ENCODE data around the gene CCDC148. TPM values are rescaled to one million over a fixed set of nuclear protein-coding genes. Genes with fewer than 3 reads are reported as not detected.

The CCDC148 gene
- total RNA-seq, 1 experiment from 2014 or later, result 2.1 TPM

DNA sequence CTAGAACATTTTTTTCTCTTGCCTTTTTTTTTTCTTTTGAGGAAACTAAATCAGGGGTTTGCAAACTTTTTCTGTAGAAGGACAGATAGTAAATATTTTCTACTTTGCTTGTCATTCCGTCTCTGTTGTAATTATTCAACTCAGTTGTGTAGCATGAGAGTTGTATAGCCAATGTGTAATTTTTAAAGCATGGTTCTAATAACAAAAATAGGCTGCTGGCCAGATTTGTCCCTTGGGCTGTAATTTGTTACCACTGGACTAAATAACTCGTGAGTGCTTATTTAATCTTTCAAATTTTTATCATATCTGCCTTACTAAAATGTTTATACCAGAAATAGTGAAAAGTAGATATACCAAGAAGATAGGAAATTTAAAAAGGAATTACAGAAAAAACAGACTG lies 43.0 kb downstream of the CCDC148 start:
- no peak overlapping the region for H3K4me3 Mint-ChIP-seq
- peaks cover 30% of the 10 kb centered on the region for H3K36me3 Mint-ChIP-seq
- ChIA-PET POLR2A (no interaction called here), CTCF (no interaction called here)
- peaks cover 18% of the 10 kb centered on the region for H3K4me1 Mint-ChIP-seq
- no peak overlapping the region for H3K27ac Mint-ChIP-seq
- H3K27me3 Mint-ChIP-seq (ENCODE audit: low read depth), result peaks cover 63% of the 10 kb centered on the region
- no peak for TF ChIP-seq FOXK1 (CRISPR knock-in tag; IDR thresholded peaks at IDR 0.05)
- no peak for DNase-seq (ENCODE audit: low spot score)
- peaks cover 45% of the 10 kb centered on the region for H3K9me3 Mint-ChIP-seq
- ATAC-seq, result no peak

DNA sequence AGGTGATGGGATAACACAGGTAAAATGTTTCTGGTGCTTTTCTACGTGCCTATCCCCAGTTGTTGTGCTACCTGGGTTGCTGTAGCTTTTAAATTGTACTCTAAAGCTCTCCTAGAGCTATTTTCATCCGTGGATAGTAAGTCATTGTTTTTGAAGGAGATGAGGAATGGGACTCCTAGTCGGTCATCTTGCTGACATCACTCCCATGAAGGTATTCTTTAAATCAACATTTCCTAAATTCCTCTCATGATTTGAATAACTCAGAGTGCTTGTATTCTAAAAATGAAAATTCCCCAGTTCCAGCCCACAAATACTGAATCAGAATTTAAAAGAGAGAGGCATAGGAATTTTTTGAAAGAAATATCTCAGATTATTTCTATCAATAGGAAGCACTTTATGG lies 44.3 kb downstream of the CCDC148 start:
- H3K27ac Mint-ChIP-seq, result no peak overlapping the region
- POLR2A ChIA-PET, result no interaction called here

More for the DNA sequence above, 44.3 kb downstream of the CCDC148 start:
- peaks cover 30% of the 10 kb centered on the region for H3K36me3 Mint-ChIP-seq
- no peak overlapping the region for H3K4me3 Mint-ChIP-seq
- ATAC-seq (peak; percentile 41; the same call in 1 of the 2 replicates), DNase-seq (ENCODE audit: low spot score) (no peak)
- TF ChIP-seq, protein P1, sequence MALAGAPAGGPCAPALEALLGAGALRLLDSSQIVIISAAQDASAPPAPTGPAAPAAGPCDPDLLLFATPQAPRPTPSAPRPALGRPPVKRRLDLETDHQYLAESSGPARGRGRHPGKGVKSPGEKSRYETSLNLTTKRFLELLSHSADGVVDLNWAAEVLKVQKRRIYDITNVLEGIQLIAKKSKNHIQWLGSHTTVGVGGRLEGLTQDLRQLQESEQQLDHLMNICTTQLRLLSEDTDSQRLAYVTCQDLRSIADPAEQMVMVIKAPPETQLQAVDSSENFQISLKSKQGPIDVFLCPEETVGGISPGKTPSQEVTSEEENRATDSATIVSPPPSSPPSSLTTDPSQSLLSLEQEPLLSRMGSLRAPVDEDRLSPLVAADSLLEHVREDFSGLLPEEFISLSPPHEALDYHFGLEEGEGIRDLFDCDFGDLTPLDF (CRISPR knock-in tag; IDR thresholded peaks at IDR 0.05), result no peak
- no peak for TF ChIP-seq SMAD3 (CRISPR knock-in tag; IDR thresholded peaks at IDR 0.05; ENCODE audit: borderline replicate concordance)
- TF ChIP-seq IRF2 (CRISPR knock-in tag; IDR thresholded peaks at IDR 0.05; ENCODE audit: borderline replicate concordance, low read depth), result no peak
- TF ChIP-seq, protein P2, sequence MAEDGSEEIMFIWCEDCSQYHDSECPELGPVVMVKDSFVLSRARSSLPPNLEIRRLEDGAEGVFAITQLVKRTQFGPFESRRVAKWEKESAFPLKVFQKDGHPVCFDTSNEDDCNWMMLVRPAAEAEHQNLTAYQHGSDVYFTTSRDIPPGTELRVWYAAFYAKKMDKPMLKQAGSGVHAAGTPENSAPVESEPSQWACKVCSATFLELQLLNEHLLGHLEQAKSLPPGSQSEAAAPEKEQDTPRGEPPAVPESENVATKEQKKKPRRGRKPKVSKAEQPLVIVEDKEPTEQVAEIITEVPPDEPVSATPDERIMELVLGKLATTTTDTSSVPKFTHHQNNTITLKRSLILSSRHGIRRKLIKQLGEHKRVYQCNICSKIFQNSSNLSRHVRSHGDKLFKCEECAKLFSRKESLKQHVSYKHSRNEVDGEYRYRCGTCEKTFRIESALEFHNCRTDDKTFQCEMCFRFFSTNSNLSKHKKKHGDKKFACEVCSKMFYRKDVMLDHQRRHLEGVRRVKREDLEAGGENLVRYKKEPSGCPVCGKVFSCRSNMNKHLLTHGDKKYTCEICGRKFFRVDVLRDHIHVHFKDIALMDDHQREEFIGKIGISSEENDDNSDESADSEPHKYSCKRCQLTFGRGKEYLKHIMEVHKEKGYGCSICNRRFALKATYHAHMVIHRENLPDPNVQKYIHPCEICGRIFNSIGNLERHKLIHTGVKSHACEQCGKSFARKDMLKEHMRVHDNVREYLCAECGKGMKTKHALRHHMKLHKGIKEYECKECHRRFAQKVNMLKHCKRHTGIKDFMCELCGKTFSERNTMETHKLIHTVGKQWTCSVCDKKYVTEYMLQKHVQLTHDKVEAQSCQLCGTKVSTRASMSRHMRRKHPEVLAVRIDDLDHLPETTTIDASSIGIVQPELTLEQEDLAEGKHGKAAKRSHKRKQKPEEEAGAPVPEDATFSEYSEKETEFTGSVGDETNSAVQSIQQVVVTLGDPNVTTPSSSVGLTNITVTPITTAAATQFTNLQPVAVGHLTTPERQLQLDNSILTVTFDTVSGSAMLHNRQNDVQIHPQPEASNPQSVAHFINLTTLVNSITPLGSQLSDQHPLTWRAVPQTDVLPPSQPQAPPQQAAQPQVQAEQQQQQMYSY (CRISPR knock-in tag; IDR thresholded peaks at IDR 0.05), result no peak
- TF ChIP-seq, protein P3, sequence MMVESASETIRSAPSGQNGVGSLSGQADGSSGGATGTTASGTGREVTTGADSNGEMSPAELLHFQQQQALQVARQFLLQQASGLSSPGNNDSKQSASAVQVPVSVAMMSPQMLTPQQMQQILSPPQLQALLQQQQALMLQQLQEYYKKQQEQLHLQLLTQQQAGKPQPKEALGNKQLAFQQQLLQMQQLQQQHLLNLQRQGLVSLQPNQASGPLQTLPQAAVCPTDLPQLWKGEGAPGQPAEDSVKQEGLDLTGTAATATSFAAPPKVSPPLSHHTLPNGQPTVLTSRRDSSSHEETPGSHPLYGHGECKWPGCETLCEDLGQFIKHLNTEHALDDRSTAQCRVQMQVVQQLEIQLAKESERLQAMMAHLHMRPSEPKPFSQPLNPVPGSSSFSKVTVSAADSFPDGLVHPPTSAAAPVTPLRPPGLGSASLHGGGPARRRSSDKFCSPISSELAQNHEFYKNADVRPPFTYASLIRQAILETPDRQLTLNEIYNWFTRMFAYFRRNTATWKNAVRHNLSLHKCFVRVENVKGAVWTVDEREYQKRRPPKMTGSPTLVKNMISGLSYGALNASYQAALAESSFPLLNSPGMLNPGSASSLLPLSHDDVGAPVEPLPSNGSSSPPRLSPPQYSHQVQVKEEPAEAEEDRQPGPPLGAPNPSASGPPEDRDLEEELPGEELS (CRISPR knock-in tag; IDR thresholded peaks at IDR 0.05), result no peak
- TF ChIP-seq, protein P4, sequence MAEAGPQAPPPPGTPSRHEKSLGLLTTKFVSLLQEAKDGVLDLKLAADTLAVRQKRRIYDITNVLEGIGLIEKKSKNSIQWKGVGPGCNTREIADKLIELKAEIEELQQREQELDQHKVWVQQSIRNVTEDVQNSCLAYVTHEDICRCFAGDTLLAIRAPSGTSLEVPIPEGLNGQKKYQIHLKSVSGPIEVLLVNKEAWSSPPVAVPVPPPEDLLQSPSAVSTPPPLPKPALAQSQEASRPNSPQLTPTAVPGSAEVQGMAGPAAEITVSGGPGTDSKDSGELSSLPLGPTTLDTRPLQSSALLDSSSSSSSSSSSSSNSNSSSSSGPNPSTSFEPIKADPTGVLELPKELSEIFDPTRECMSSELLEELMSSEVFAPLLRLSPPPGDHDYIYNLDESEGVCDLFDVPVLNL (CRISPR knock-in tag; IDR thresholded peaks at IDR 0.05; ENCODE audit: borderline replicate concordance, low read depth), result no peak
- TF ChIP-seq, protein P5, sequence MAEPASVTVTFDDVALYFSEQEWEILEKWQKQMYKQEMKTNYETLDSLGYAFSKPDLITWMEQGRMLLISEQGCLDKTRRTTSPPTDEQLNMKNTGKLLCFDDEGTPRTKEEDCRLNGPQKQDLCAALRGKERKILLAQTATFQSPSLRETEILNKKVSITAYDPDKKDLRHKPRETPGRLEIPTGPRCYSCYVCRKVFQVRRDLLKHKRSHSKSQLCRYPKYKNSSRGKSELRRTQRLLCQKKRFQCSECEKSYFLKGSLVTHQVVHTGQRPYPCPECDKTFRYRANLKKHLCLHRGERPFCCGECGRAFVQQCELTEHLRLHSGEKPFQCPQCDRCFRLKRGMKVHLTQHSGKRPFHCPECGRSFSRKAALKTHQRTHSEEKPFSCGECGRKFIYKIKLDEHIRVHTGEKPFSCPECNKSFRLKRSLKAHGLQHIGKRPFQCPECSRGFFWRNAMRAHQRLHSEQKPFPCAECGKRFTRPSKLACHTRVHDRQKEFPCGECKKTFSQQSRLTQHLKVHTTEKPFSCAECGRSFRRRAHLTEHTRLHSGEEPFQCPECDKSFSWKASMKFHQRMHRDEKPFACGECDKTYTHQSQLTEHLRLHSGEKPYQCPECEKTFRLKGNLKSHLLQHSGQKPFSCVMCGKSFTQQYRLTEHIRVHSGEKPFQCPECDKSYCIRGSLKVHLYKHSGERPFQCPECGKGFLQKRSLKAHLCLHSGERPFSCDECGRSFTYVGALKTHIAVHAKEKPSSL (CRISPR knock-in tag; conservative IDR thresholded peaks at IDR 0.05), result no peak
- no peak for TF ChIP-seq NFATC4 (CRISPR knock-in tag; IDR thresholded peaks at IDR 0.05)
- TF ChIP-seq, protein P6, sequence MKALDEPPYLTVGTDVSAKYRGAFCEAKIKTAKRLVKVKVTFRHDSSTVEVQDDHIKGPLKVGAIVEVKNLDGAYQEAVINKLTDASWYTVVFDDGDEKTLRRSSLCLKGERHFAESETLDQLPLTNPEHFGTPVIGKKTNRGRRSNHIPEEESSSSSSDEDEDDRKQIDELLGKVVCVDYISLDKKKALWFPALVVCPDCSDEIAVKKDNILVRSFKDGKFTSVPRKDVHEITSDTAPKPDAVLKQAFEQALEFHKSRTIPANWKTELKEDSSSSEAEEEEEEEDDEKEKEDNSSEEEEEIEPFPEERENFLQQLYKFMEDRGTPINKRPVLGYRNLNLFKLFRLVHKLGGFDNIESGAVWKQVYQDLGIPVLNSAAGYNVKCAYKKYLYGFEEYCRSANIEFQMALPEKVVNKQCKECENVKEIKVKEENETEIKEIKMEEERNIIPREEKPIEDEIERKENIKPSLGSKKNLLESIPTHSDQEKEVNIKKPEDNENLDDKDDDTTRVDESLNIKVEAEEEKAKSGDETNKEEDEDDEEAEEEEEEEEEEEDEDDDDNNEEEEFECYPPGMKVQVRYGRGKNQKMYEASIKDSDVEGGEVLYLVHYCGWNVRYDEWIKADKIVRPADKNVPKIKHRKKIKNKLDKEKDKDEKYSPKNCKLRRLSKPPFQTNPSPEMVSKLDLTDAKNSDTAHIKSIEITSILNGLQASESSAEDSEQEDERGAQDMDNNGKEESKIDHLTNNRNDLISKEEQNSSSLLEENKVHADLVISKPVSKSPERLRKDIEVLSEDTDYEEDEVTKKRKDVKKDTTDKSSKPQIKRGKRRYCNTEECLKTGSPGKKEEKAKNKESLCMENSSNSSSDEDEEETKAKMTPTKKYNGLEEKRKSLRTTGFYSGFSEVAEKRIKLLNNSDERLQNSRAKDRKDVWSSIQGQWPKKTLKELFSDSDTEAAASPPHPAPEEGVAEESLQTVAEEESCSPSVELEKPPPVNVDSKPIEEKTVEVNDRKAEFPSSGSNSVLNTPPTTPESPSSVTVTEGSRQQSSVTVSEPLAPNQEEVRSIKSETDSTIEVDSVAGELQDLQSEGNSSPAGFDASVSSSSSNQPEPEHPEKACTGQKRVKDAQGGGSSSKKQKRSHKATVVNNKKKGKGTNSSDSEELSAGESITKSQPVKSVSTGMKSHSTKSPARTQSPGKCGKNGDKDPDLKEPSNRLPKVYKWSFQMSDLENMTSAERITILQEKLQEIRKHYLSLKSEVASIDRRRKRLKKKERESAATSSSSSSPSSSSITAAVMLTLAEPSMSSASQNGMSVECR (CRISPR knock-in tag; IDR thresholded peaks at IDR 0.05; ENCODE audit: borderline replicate concordance), result no peak
- no peak for TF ChIP-seq ZNF423 (CRISPR knock-in tag; IDR thresholded peaks at IDR 0.05)
- no peak for TF ChIP-seq RELA (CRISPR knock-in tag; IDR thresholded peaks at IDR 0.05; ENCODE audit: borderline replicate concordance)
- TF ChIP-seq, protein P7, sequence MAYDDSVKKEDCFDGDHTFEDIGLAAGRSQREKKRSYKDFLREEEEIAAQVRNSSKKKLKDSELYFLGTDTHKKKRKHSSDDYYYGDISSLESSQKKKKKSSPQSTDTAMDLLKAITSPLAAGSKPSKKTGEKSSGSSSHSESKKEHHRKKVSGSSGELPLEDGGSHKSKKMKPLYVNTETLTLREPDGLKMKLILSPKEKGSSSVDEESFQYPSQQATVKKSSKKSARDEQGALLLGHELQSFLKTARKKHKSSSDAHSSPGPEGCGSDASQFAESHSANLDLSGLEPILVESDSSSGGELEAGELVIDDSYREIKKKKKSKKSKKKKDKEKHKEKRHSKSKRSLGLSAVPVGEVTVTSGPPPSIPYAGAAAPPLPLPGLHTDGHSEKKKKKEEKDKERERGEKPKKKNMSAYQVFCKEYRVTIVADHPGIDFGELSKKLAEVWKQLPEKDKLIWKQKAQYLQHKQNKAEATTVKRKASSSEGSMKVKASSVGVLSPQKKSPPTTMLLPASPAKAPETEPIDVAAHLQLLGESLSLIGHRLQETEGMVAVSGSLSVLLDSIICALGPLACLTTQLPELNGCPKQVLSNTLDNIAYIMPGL (CRISPR knock-in tag; IDR thresholded peaks at IDR 0.05), result no peak
- no peak for TF ChIP-seq NR3C1 (CRISPR knock-in tag; conservative IDR thresholded peaks at IDR 0.05; ENCODE audit: low read depth)
- no peak for TF ChIP-seq TP53 (CRISPR knock-in tag; IDR thresholded peaks at IDR 0.05)
- CTCF ChIA-PET, result interaction anchor here (1.1 kb wide), 1 partner anchor 333 kb away, joined by 3 read pairs; no protein-coding TSS in a partner anchor
- peaks cover 60% of the 10 kb centered on the region for H3K27me3 Mint-ChIP-seq (ENCODE audit: low read depth)
- H3K9me3 Mint-ChIP-seq, result peaks cover 45% of the 10 kb centered on the region
- H3K4me1 Mint-ChIP-seq, result peaks cover 20% of the 10 kb centered on the region
